Measurements from ENCODE around the gene CKMT1A.
"Not testable (repeated sequence)": the region's sequence is repeated elsewhere in the genome, so short reads cannot be mapped to it uniquely, and the experiment has no call there.

CKMT1A gene

DNA sequence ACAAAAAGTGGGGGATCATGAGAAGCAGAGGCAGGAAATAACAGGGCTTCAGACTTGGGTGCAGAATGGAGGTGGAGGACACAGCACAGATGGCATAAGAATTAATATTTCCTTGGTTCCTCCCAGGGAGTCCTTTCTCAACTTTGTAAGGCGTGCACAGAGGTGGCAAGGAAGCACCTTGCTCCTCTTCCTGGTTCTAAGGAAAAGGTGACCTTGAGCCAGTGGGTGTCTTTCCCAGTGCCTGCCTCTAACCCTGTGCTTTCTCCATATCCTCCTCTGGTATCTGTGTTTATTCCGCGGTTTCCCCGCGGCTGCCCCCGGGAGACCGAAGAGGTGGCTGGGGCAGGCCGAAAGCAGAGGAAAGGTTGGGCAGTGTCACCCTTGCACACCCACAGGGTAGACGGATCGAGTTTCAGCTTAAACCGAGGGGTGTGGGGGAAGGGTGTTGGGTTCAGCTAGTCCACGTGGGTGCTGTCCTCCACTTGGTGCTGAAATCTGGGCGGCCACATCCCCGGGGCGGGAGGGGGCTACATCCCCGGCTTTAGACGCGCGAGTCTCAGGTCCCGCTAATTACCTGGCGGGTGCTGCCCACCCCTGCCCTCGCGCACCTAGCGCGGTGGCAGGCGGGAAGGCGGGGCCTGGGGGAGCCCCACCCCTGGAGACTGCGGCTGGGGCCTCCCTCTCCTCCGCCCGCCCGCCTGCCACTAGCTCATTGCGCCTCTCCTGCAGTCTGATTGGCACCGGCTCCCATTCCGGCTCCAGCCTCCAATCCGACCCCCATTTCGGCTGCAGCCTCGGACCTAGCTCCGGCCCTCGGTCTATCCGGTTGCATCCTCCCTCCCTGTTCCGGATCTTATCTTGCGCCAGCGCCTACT is at the start of gene CKMT1A:
Gene CKMT1A, plus strand, starts transcription at position 712 of the 875 bp plus-strand sequence. CDS start 192 bp downstream, outside the sequence.
- H3K36me3 ChIP-seq (ENCODE audit: insufficient read depth); H3K9ac ChIP-seq; H3K79me2 ChIP-seq (ENCODE audit: insufficient read depth, low read depth); H3K4me2 ChIP-seq; H3K27ac ChIP-seq; H3K4me1 ChIP-seq (ENCODE audit: low read depth, poor library complexity, severe bottlenecking); H4K20me1 ChIP-seq (ENCODE audit: insufficient read depth); H3K4me3 ChIP-seq (IDR thresholded peaks at IDR 0.05; ENCODE audit: insufficient read depth, low read depth, low read length); H2AFZ ChIP-seq (ENCODE audit: low read depth); H3K27me3 ChIP-seq (ENCODE audit: insufficient read depth, low read depth): not testable (repeated sequence)

DNA sequence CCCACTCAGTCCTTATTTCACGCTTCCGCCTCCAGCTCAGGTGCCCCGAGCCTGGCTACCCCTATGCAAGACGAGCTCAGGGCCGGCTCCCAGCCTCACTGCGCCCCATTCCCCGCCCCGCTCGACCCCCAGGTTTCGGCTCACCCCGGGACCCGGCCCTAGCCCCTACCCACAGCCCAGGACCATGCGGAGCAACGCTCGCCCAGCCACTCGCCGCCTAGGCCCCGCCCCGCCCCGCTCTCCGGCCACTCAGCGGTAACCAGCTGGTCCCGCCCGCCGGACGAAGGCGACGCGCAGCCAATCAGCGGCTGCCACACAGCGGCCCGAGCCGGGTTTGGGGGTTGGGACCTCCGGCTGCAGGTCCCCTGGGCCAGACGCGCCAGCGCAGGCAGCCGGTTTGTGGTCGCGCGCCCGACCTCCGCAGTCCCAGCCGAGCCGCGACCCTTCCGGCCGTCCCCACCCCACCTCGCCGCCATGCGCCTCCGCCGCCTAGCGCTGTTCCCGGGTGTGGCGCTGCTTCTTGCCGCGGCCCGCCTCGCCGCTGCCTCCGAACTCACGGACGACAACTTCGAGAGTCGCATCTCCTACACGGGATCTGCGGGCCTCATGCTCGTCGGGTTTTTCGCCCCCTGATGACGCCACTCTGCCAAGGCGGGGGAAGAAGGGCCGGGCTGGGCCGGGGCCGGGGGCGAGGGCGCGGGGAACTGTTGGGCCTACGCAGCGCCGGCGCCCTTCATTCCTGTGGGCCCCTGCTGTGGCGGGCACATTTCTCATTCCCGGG is 44.8 kb upstream of the CKMT1A start, which contains the start of gene CATSPER2:
Gene CATSPER2, minus strand, starts transcription at position 196 of the 781 bp plus-strand sequence. CDS start 783 bp downstream, outside the sequence.
- H3K9ac ChIP-seq, result no peak within 1 kb of the TSS
- no peaks in the 10 kb centered on the region for H3K27me3 ChIP-seq (ENCODE audit: insufficient read depth, low read depth)
- no peaks in the 10 kb centered on the region for H3K36me3 ChIP-seq (ENCODE audit: insufficient read depth)
- H3K79me2 ChIP-seq (ENCODE audit: insufficient read depth, low read depth), result no peaks in the 10 kb centered on the region
- no peak within 1 kb of the TSS for H3K4me3 ChIP-seq (IDR thresholded peaks at IDR 0.05; ENCODE audit: insufficient read depth, low read depth, low read length)
- H2AFZ ChIP-seq (ENCODE audit: low read depth), result no peak within 1 kb of the TSS
- H3K27ac ChIP-seq, result no peak within 1 kb of the TSS
- no peaks in the 10 kb centered on the region for H4K20me1 ChIP-seq (ENCODE audit: insufficient read depth)
- H3K4me1 ChIP-seq (ENCODE audit: low read depth, poor library complexity, severe bottlenecking), result no peaks in the 10 kb centered on the region
- H3K4me2 ChIP-seq, result no peak within 1 kb of the TSS
- TF ChIP-seq, protein P1, sequence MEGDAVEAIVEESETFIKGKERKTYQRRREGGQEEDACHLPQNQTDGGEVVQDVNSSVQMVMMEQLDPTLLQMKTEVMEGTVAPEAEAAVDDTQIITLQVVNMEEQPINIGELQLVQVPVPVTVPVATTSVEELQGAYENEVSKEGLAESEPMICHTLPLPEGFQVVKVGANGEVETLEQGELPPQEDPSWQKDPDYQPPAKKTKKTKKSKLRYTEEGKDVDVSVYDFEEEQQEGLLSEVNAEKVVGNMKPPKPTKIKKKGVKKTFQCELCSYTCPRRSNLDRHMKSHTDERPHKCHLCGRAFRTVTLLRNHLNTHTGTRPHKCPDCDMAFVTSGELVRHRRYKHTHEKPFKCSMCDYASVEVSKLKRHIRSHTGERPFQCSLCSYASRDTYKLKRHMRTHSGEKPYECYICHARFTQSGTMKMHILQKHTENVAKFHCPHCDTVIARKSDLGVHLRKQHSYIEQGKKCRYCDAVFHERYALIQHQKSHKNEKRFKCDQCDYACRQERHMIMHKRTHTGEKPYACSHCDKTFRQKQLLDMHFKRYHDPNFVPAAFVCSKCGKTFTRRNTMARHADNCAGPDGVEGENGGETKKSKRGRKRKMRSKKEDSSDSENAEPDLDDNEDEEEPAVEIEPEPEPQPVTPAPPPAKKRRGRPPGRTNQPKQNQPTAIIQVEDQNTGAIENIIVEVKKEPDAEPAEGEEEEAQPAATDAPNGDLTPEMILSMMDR (conservative IDR thresholded peaks at IDR 0.05; ENCODE audit: low read depth, low read length), result no peak

DNA sequence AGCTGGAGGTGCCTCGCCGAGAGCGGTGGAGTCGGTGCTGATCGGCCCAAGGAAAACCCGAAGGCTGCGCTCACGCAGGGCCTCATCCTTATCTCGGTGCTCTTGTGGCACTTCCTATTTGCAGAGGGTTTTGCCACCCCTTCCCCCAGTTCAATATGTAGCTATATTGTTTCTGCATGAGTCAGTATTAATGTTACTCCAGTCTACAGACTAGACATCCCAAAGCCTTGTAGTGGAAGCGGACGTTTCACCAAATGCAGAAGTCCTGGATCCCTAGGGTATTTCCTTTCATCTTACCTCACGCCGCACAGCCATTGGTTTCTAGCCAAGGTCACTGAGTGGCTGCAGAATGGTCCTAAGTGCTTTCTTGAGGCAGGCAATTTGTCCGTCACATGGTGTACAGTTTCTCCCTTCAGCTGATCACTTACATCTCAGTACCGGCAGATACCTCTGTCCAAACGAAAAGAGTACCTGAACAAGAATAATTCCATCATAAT is 44.2 kb upstream of the CKMT1A start:
- not testable (repeated sequence) for H3K4me2 ChIP-seq; H2AFZ ChIP-seq (ENCODE audit: low read depth); H3K27me3 ChIP-seq (ENCODE audit: insufficient read depth, low read depth)

DNA sequence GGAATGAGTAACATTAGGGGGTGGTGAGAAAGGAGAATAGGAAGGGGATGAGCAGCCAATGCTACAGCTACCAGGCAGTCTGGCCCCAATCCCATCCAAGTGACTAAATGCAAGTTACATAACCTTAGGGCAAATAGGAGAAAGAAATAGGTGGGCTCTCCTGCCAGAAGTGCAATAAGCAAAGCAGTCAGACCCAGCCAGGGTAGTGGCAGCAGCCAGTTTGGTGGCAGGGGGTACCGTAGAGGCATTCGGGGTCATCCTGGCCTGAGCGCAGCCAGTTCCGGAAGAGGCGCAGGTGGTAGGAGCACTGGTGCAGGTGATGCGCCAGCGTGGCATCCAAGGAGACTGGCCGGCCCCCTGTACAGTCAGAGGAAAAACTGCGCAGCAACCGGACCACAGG is 33.9 kb upstream of the CKMT1A start:
- not testable (repeated sequence) for H3K4me3 ChIP-seq (IDR thresholded peaks at IDR 0.05; ENCODE audit: insufficient read depth, low read depth, low read length); H4K20me1 ChIP-seq (ENCODE audit: insufficient read depth); H2AFZ ChIP-seq (ENCODE audit: low read depth); H3K79me2 ChIP-seq (ENCODE audit: insufficient read depth, low read depth); H3K4me2 ChIP-seq; H3K4me1 ChIP-seq (ENCODE audit: low read depth, poor library complexity, severe bottlenecking); H3K9ac ChIP-seq; H3K36me3 ChIP-seq (ENCODE audit: insufficient read depth); H3K27ac ChIP-seq; H3K27me3 ChIP-seq (ENCODE audit: insufficient read depth, low read depth)

More for the DNA sequence above, 44.2 kb upstream of the CKMT1A start:
- not testable (repeated sequence) for H3K36me3 ChIP-seq (ENCODE audit: insufficient read depth); H3K79me2 ChIP-seq (ENCODE audit: insufficient read depth, low read depth); H4K20me1 ChIP-seq (ENCODE audit: insufficient read depth); H3K4me3 ChIP-seq (IDR thresholded peaks at IDR 0.05; ENCODE audit: insufficient read depth, low read depth, low read length); H3K27ac ChIP-seq; H3K4me1 ChIP-seq (ENCODE audit: low read depth, poor library complexity, severe bottlenecking); H3K9ac ChIP-seq

DNA sequence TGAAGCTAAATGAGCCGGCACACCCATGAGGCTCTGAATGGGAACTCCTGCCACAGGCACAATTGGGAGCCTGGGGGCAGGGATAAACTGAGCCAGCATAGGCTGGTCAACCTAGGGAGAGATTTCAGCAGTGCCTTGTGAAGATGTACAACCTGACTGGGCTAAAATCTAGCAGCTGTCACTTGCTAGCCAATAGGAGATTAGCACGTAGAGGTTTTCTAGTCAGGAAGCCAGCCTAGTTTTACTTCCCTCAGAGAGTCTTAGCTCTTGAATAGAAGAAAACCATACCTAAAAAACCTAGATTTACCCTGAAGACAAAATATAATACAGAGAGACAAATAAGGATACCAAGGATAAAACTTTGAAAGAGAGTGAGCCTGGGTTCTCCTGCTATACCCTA is 31.4 kb upstream of the CKMT1A start:
- not testable (repeated sequence) for H3K4me2 ChIP-seq; H3K4me3 ChIP-seq (IDR thresholded peaks at IDR 0.05; ENCODE audit: insufficient read depth, low read depth, low read length); H3K36me3 ChIP-seq (ENCODE audit: insufficient read depth); H3K27me3 ChIP-seq (ENCODE audit: insufficient read depth, low read depth); H3K27ac ChIP-seq; H3K9ac ChIP-seq; H3K4me1 ChIP-seq (ENCODE audit: low read depth, poor library complexity, severe bottlenecking); H2AFZ ChIP-seq (ENCODE audit: low read depth); H3K79me2 ChIP-seq (ENCODE audit: insufficient read depth, low read depth); H4K20me1 ChIP-seq (ENCODE audit: insufficient read depth)

DNA sequence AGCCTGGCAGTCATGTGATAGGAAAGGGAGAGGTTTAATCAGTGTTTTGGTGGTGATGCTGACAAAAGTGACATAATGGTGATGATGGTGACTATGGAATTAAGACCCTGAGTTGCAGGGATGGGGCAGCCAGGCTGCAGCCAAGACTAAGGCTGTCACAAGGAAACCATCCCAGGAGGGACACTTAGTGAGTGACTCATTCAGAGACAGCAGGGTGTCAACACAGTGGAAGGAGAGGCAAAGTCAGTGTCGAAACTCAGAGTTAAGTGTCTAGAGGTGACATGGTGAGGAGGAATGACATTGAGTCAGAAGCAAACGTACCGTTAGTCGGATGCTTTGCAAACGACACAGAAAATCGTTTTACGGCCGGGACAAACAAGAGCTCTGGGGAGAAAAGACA is 30.3 kb upstream of the CKMT1A start:
- not testable (repeated sequence) for H3K79me2 ChIP-seq (ENCODE audit: insufficient read depth, low read depth); H3K27me3 ChIP-seq (ENCODE audit: insufficient read depth, low read depth); H2AFZ ChIP-seq (ENCODE audit: low read depth); H3K9ac ChIP-seq; H3K4me2 ChIP-seq; H3K4me1 ChIP-seq (ENCODE audit: low read depth, poor library complexity, severe bottlenecking); H4K20me1 ChIP-seq (ENCODE audit: insufficient read depth); H3K27ac ChIP-seq; H3K36me3 ChIP-seq (ENCODE audit: insufficient read depth); H3K4me3 ChIP-seq (IDR thresholded peaks at IDR 0.05; ENCODE audit: insufficient read depth, low read depth, low read length)

DNA sequence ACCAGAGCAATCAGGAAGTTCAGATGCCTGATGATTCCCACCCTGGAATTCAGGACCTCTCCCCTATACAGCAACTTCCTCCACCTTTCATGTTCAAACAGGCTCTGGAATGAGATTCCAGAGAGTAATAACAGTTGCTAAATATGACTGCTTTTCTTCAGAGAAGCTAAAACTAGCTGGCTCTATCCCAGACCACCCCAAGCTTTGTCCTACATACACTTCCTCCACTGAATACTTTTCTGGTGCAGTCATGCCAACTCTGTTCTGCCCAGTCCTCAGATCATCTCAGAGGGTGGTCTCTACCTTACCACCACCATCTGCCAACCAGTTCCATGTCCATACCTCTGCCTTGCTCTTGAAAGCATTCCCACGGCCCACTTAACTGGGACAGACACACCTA is 27.5 kb upstream of the CKMT1A start:
- not testable (repeated sequence) for H3K79me2 ChIP-seq (ENCODE audit: insufficient read depth, low read depth); H3K4me1 ChIP-seq (ENCODE audit: low read depth, poor library complexity, severe bottlenecking); H4K20me1 ChIP-seq (ENCODE audit: insufficient read depth); H3K4me3 ChIP-seq (IDR thresholded peaks at IDR 0.05; ENCODE audit: insufficient read depth, low read depth, low read length); H3K9ac ChIP-seq; H3K27ac ChIP-seq; H3K27me3 ChIP-seq (ENCODE audit: insufficient read depth, low read depth); H3K36me3 ChIP-seq (ENCODE audit: insufficient read depth); H3K4me2 ChIP-seq; H2AFZ ChIP-seq (ENCODE audit: low read depth)

DNA sequence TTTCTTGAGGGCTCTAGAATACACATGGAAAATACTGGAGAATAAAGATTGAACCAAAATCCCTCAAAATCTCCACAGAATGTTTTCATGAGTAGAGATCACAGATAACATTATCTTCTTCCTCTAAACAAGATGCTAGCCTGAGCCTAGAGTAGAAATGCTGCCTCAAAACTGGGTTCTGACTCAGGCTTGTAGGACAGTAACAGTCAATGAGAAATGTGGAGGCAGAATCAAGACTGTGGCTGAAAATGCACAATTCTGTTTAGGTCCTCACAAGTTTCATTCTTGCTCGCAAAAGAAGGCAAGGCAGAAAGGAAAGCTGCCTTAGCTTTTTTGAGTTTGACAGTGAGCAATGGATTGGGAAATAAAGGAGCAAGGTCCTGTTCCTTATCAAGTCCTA is 19.5 kb upstream of the CKMT1A start:
- H3K4me1 ChIP-seq (ENCODE audit: low read depth, poor library complexity, severe bottlenecking); H2AFZ ChIP-seq (ENCODE audit: low read depth); H4K20me1 ChIP-seq (ENCODE audit: insufficient read depth); H3K4me3 ChIP-seq (IDR thresholded peaks at IDR 0.05; ENCODE audit: insufficient read depth, low read depth, low read length); H3K79me2 ChIP-seq (ENCODE audit: insufficient read depth, low read depth); H3K27ac ChIP-seq; H3K9ac ChIP-seq; H3K4me2 ChIP-seq; H3K36me3 ChIP-seq (ENCODE audit: insufficient read depth); H3K27me3 ChIP-seq (ENCODE audit: insufficient read depth, low read depth): not testable (repeated sequence)

DNA sequence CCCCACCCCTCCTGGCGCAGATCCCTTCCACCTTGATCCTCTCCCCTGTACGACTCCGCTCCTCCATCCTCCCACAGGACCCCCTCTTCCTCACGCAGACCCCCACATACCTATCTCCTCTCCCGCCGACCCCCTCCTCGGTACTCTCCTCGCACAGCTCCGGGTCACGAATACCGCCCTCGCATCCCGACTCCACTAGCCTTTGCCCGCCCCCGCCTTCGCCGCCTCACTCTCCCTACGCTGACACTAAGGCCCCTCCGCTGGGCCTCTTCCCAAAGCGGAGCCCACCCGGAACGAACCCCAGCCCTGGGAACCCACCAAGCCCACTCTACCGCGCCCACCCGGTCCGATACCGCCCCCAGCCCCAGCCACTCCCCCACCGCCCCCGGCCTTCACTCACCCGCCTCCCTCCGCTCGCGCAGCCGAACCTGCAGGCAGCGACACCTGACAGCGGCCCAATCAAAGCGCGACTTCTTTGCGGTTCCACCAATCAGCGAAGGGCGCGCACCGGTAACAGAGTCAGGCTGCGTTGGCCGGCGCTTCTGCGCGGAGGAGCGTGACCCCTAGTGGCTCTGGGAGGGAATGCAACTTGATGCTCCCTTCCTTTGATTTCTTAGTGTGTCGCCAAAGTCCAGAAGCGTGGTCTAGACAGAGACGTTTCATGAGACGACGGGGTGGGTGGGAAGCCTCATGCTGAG is 3.9 kb upstream of the CKMT1A start:
- H3K4me2 ChIP-seq; H3K36me3 ChIP-seq (ENCODE audit: insufficient read depth); H3K4me3 ChIP-seq (IDR thresholded peaks at IDR 0.05; ENCODE audit: insufficient read depth, low read depth, low read length); H3K79me2 ChIP-seq (ENCODE audit: insufficient read depth, low read depth); H3K4me1 ChIP-seq (ENCODE audit: low read depth, poor library complexity, severe bottlenecking); H3K27me3 ChIP-seq (ENCODE audit: insufficient read depth, low read depth); H3K9ac ChIP-seq; H3K27ac ChIP-seq; H4K20me1 ChIP-seq (ENCODE audit: insufficient read depth); H2AFZ ChIP-seq (ENCODE audit: low read depth): not testable (repeated sequence)
